Astrocyte (in vitro differentiated cells and primary cell): ENCODE data around the gene TOR1B. TPM values are rescaled to one million over a fixed set of nuclear protein-coding genes. Genes with fewer than 3 reads are reported as not detected.

Experiments used
- DNase-seq: peaks from one replicate; pipeline ENCODE4 v3.0.0-alpha.2; 2010; ENCODE audit warnings: low read depth
- FAIRE-seq: peaks from 2 replicates; lab custom pipeline; 2011; peaks lifted over from hg19 to GRCh38; lab: Jason Lieb, UNC
- H2AFZ ChIP-seq: 2 replicates; pipeline ENCODE4 v1.6.0; 2012; ENCODE audit warnings: low read depth, low read length, inconsistent platforms
- H3K27ac ChIP-seq: 2 replicates; pipeline ENCODE4 v1.5.1; 2011; ENCODE audit warnings: low read depth, low read length, inconsistent platforms
- H3K27me3 ChIP-seq: 2 replicates; pipeline ENCODE4 v1.6.0; 2011; ENCODE audit warnings: low read length, inconsistent platforms; ENCODE audit not compliant: insufficient read depth
- H3K36me3 ChIP-seq: 2 replicates; pipeline ENCODE4 v1.5.1; 2011; ENCODE audit warnings: low read length, inconsistent platforms; ENCODE audit not compliant: insufficient read depth
- H3K4me1 ChIP-seq: 2 replicates; pipeline ENCODE4 v1.5.1; 2011; ENCODE audit warnings: low read length, inconsistent platforms; ENCODE audit not compliant: insufficient read depth
- H3K4me2 ChIP-seq: 2 replicates; pipeline ENCODE4 v1.6.0; 2012; ENCODE audit warnings: low read length, inconsistent platforms
- H3K4me3 ChIP-seq: 2 replicates; pipeline ENCODE4 v1.5.1; 2011; ENCODE audit warnings: low read depth, mild to moderate bottlenecking, low read length, inconsistent platforms; ENCODE audit not compliant: insufficient read depth
- H3K79me2 ChIP-seq: 2 replicates; pipeline ENCODE4 v1.6.0; 2012; ENCODE audit warnings: mild to moderate bottlenecking, low read length, inconsistent platforms; ENCODE audit not compliant: insufficient read depth
- H3K9ac ChIP-seq: 2 replicates; pipeline ENCODE4 v1.6.0; 2012; ENCODE audit warnings: mild to moderate bottlenecking, low read length, inconsistent platforms
- H3K9me3 ChIP-seq: 2 replicates; pipeline ENCODE4 v1.5.1; 2012; ENCODE audit warnings: low read depth, mild to moderate bottlenecking, low read length, inconsistent platforms; ENCODE audit not compliant: insufficient read depth
- H4K20me1 ChIP-seq: 2 replicates; pipeline ENCODE4 v1.6.0; 2012; ENCODE audit warnings: low read length, inconsistent platforms; ENCODE audit not compliant: insufficient read depth
- H3K27ac Mint-ChIP-seq: one replicate; pipeline ENCODE4 v1.8.0; 2021; ENCODE audit warnings: mild to moderate bottlenecking, mixed read lengths; ENCODE audit not compliant: unreplicated experiment
- H3K27me3 Mint-ChIP-seq: one replicate; pipeline ENCODE4 v1.8.0; 2021; ENCODE audit warnings: low read depth, mixed read lengths; ENCODE audit not compliant: unreplicated experiment
- H3K36me3 Mint-ChIP-seq: one replicate; pipeline ENCODE4 v1.8.0; 2021; ENCODE audit warnings: low read depth, mixed read lengths; ENCODE audit not compliant: unreplicated experiment
- H3K4me1 Mint-ChIP-seq: one replicate; pipeline ENCODE4 v1.8.0; 2021; ENCODE audit warnings: low read depth, mixed read lengths; ENCODE audit not compliant: unreplicated experiment
- H3K4me3 Mint-ChIP-seq: one replicate; pipeline ENCODE4 v1.8.0; 2021; ENCODE audit warnings: mild to moderate bottlenecking, moderate library complexity, mixed read lengths; ENCODE audit not compliant: unreplicated experiment
- H3K9me3 Mint-ChIP-seq: one replicate; pipeline ENCODE4 v1.8.0; 2021; ENCODE audit warnings: mild to moderate bottlenecking, mixed read lengths; ENCODE audit not compliant: unreplicated experiment
- EZH2 ChIP-seq: IDR thresholded peaks from 2 replicates; pipeline ENCODE4 v1.6.1; 2012; ENCODE audit warnings: mild to moderate bottlenecking, low read length, inconsistent platforms; ENCODE audit not compliant: insufficient read depth
- total RNA-seq: library from RNA; stranded (reverse); gene quantifications from 2 replicates; pipeline ENCODE4 v1.2.1, GENCODE V29; 2021
- TF ChIP-seq, protein P1 (sequence below): IDR thresholded peaks from 2 replicates; pipeline ENCODE4 v1.5.1; 2011; ENCODE audit warnings: low read depth, mild to moderate bottlenecking, inconsistent platforms, low read length, moderate library complexity; ENCODE audit not compliant: insufficient read depth

Gene TOR1B
- total RNA-seq, 1 donor from 2014 or later: 31.6 TPM

DNA sequence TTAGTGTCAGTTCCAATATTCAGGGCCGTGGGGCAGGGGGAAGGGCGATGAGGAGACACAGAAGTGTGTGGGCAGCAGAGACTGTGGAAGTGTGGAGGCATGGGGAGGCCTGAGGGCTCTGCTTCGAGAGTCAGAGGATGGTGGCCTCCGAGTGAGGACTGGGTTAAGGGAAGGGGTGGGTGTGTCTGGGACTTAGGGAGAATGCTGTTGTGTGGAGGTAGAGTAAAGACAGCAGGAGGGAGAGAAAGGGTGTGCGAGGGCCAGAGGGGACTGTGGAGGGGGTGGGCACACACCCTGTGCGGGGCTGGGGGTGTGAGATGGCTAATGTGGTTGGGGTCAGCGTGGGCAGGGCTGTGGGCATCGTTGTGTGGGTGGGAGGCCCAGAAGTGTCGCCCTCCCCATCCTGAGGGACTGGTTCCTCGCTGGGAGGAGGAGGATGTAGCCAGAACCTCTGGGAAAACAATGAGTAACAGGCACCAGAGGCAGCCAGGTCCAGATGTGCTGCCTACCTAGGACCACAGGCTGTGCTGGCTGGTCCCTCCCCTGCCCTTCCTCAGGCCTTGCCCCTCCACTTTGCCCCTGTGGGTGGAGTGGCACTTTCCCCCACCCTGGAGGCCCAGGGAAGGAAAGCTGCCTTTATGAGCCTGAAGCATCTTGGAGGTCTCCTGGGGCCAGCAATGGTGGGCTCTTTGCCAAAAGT lies 36.5 kb downstream of the TOR1B start:
- no peaks in the 10 kb centered on the region for H3K9me3 Mint-ChIP-seq
- H3K36me3 Mint-ChIP-seq: peaks cover 2% of the 10 kb centered on the region
- peak overlapping the region; percentile 55 for H3K4me2 ChIP-seq
- H3K9me3 ChIP-seq: no peaks in the 10 kb centered on the region
- H3K36me3 ChIP-seq: no peaks in the 10 kb centered on the region
- FAIRE-seq (no peak), DNase-seq (no peak)
- H3K27ac Mint-ChIP-seq: peak overlapping the region; percentile 96
- H3K9ac ChIP-seq: no peak overlapping the region
- TF ChIP-seq, protein P1, sequence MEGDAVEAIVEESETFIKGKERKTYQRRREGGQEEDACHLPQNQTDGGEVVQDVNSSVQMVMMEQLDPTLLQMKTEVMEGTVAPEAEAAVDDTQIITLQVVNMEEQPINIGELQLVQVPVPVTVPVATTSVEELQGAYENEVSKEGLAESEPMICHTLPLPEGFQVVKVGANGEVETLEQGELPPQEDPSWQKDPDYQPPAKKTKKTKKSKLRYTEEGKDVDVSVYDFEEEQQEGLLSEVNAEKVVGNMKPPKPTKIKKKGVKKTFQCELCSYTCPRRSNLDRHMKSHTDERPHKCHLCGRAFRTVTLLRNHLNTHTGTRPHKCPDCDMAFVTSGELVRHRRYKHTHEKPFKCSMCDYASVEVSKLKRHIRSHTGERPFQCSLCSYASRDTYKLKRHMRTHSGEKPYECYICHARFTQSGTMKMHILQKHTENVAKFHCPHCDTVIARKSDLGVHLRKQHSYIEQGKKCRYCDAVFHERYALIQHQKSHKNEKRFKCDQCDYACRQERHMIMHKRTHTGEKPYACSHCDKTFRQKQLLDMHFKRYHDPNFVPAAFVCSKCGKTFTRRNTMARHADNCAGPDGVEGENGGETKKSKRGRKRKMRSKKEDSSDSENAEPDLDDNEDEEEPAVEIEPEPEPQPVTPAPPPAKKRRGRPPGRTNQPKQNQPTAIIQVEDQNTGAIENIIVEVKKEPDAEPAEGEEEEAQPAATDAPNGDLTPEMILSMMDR: no peak
- no peak for TF ChIP-seq EZH2
- peak overlapping the region; percentile 71 for H3K4me3 Mint-ChIP-seq
- no peak overlapping the region for H3K4me3 ChIP-seq
- H3K4me1 ChIP-seq: peaks cover 20% of the 10 kb centered on the region
- no peaks in the 10 kb centered on the region for H3K27me3 Mint-ChIP-seq
- H2AFZ ChIP-seq: no peak overlapping the region
- H3K27ac ChIP-seq: peak overlapping the region; percentile 19
- H3K27me3 ChIP-seq: no peaks in the 10 kb centered on the region
- peaks cover 47% of the 10 kb centered on the region for H3K79me2 ChIP-seq
- peaks cover 23% of the 10 kb centered on the region for H4K20me1 ChIP-seq
- H3K4me1 Mint-ChIP-seq: peaks cover 23% of the 10 kb centered on the region

DNA sequence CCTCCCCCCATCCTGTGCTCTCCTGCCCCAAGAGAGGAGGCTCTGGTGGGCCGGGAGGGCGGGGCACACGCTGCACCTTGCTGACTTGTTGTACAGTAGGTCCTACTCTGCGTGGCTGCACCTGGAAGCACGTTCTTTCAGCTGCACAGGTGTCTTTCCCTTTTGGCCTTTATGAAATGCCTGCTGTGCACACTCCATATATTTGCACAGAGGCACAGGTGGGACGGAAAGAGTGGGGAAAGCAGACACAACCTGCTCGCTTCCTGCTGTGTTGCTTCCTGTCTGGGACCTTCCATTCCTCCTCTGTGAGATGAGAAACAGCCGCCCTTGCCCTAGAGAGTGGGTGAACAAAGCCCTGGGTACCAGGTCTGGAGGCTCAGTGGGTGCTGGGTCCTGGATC lies 37.0 kb downstream of the TOR1B start:
- H3K79me2 ChIP-seq: peaks cover 42% of the 10 kb centered on the region
- no peak for TF ChIP-seq EZH2
- TF ChIP-seq, protein P1: no peak
- Mint-ChIP-seq H3K36me3 (peaks cover 2% of the 10 kb centered on the region), H3K4me3 (no peak overlapping the region), H3K4me1 (peaks cover 23% of the 10 kb centered on the region), H3K9me3 (no peaks in the 10 kb centered on the region), H3K27ac (no peak overlapping the region), H3K27me3 (no peaks in the 10 kb centered on the region)
- H3K36me3 ChIP-seq: no peaks in the 10 kb centered on the region
- no peak overlapping the region for H3K4me3 ChIP-seq
- H3K9me3 ChIP-seq: no peaks in the 10 kb centered on the region
- peak overlapping the region; percentile 55 for H3K4me2 ChIP-seq
- H4K20me1 ChIP-seq: peaks cover 23% of the 10 kb centered on the region
- DNase-seq: no peak
- H3K4me1 ChIP-seq: peaks cover 20% of the 10 kb centered on the region
- H3K27me3 ChIP-seq: no peaks in the 10 kb centered on the region
- H2AFZ ChIP-seq: no peak overlapping the region
- no peak for FAIRE-seq
- H3K9ac ChIP-seq: no peak overlapping the region
- H3K27ac ChIP-seq: no peak overlapping the region

DNA sequence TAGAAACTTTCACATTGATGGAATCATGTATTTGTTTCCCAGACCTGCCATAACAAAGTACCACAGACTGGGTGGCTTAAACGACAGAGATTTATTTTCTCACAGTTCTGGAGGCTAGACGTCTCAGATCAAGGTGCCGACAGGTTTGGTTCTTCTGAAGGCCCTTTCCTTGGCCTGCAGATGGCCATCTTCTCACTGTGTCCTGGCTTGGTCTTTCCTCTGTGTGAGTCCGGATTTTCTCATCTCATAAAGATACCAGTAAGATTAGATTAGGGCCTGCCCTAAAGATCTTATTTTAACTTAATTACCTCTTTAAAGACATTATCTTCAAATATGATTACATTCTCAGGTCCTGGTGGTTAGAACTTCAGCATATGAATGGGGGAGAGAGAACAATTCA lies 38.1 kb downstream of the TOR1B start:
- no peak overlapping the region for H3K4me3 Mint-ChIP-seq
- no peak overlapping the region for H3K4me3 ChIP-seq
- no peaks in the 10 kb centered on the region for H3K9me3 ChIP-seq
- no peak overlapping the region for H2AFZ ChIP-seq
- DNase-seq: no peak
- peaks cover 23% of the 10 kb centered on the region for H4K20me1 ChIP-seq
- no peaks in the 10 kb centered on the region for H3K27me3 ChIP-seq
- H3K9ac ChIP-seq: no peak overlapping the region
- H3K79me2 ChIP-seq: peaks cover 33% of the 10 kb centered on the region
- H3K36me3 ChIP-seq: no peaks in the 10 kb centered on the region
- H3K27ac ChIP-seq: no peak overlapping the region
- no peak for FAIRE-seq
- no peak overlapping the region for H3K4me2 ChIP-seq
- no peak for TF ChIP-seq EZH2
- TF ChIP-seq, protein P1: no peak
- H3K27ac Mint-ChIP-seq: no peak overlapping the region
- peaks cover 20% of the 10 kb centered on the region for H3K4me1 ChIP-seq
- H3K27me3 Mint-ChIP-seq: no peaks in the 10 kb centered on the region
- no peaks in the 10 kb centered on the region for H3K9me3 Mint-ChIP-seq
- H3K4me1 Mint-ChIP-seq: peaks cover 23% of the 10 kb centered on the region
- H3K36me3 Mint-ChIP-seq: peaks cover 2% of the 10 kb centered on the region
